DND-41 (cell line): ENCODE results near the gene FBXO24.

Source experiments
- ATAC-seq: fragments of 200-7000 bp; cut with Tn5 transposase; 3 replicates; pipeline ENCODE4 v1.9.1; 2021; ENCODE audit warnings: low read depth; ENCODE audit not compliant: insufficient read depth
- DNase-seq: peaks from one replicate; pipeline ENCODE4 v3.0.0-alpha.2; 2020
- H2AFZ ChIP-seq: 2 replicates; pipeline ENCODE4 v1.6.0; 2012; ENCODE audit warnings: low read depth, low read length
- H3K27ac ChIP-seq: 2 replicates; pipeline ENCODE4 v1.5.1; 2012; ENCODE audit warnings: low read length, inconsistent platforms
- H3K27me3 ChIP-seq: fragments of 200-600 bp; sonication (generic); 2 replicates; pipeline ENCODE4 v1.6.0; 2012; ENCODE audit warnings: low read length, mild to moderate bottlenecking, inconsistent platforms; ENCODE audit not compliant: insufficient read depth, poor library complexity
- H3K36me3 ChIP-seq: 2 replicates; pipeline ENCODE4 v1.5.1; 2012; ENCODE audit warnings: low read length, inconsistent platforms; ENCODE audit not compliant: insufficient read depth
- H3K4me1 ChIP-seq: 2 replicates; pipeline ENCODE4 v1.5.1; 2012; ENCODE audit warnings: mild to moderate bottlenecking, low read length; ENCODE audit not compliant: insufficient read depth
- H3K4me2 ChIP-seq: 2 replicates; pipeline ENCODE4 v1.6.0; 2012; ENCODE audit warnings: mild to moderate bottlenecking, moderate library complexity, low read length, inconsistent platforms; ENCODE audit not compliant: insufficient read depth
- H3K4me3 ChIP-seq, 2 experiments: fragments of 200-600 bp in 1 of 2; shearing (Covaris generic) in 1 of 2; 2 replicates each; pipeline ENCODE4 v1.5.1; 2012 to 2016; ENCODE audit warnings: inconsistent platforms in 2 of 2, low read length in 2 of 2, mild to moderate bottlenecking in 2 of 2, low read depth in 1 of 2, moderate library complexity in 1 of 2
- H3K79me2 ChIP-seq: 2 replicates; pipeline ENCODE4 v1.6.0; 2012; ENCODE audit warnings: low read length, inconsistent platforms; ENCODE audit not compliant: insufficient read depth
- H3K9ac ChIP-seq: 2 replicates; pipeline ENCODE4 v1.6.0; 2012; ENCODE audit warnings: low read depth, mild to moderate bottlenecking, inconsistent platforms, low read length, moderate library complexity
- H3K9me3 ChIP-seq: 2 replicates; pipeline ENCODE4 v1.5.1; 2012; ENCODE audit warnings: low read length, moderate library complexity, mild to moderate bottlenecking, inconsistent platforms; ENCODE audit not compliant: insufficient read depth, severe bottlenecking
- H4K20me1 ChIP-seq: 2 replicates; pipeline ENCODE4 v1.6.0; 2012; ENCODE audit warnings: low read length; ENCODE audit not compliant: insufficient read depth
- CTCF ChIP-seq: IDR thresholded peaks from 2 replicates; pipeline ENCODE4 v1.5.1; 2012; ENCODE audit warnings: borderline replicate concordance, low read length, moderate library complexity, mild to moderate bottlenecking; ENCODE audit not compliant: poor library complexity, severe bottlenecking; ENCODE audit errors: extremely low read depth
- EZH2 ChIP-seq: IDR thresholded peaks from 3 replicates; pipeline ENCODE4 v1.6.1; 2012; ENCODE audit warnings: borderline replicate concordance, low read depth, mild to moderate bottlenecking, moderate library complexity, low read length, inconsistent platforms; ENCODE audit not compliant: severe bottlenecking

Gene FBXO24

DNA sequence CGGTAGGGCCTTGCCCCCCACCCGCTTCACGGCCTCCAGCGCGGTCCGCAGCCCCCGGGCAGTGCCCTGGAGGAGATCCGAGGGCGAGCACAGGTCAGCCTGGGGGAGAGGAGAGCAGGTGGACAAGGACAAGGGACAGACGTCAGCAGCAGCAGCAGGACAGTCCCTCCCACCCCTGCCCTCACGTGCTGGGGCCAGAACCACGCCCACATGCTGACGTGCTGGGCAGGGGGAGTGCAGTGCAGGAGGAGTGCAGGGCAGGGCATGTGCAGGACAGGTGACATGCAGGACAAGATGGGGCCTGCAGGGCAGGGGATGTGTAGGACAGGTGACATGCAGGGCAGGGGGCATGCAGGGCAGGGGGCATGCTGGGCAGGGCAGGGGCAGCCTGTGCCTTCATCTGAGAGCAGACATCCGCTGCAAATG, 10.9 kb upstream of the FBXO24 start:
- H3K27ac ChIP-seq, result no peak overlapping the region
- no peaks in the 10 kb centered on the region for H3K79me2 ChIP-seq
- peaks cover 1% of the 10 kb centered on the region for H3K27me3 ChIP-seq
- TF ChIP-seq EZH2 (no peak), CTCF (no peak)
- ATAC-seq (no peak), DNase-seq (no peak)
- peaks cover 37% of the 10 kb centered on the region for H4K20me1 ChIP-seq
- H3K9ac ChIP-seq, result no peak overlapping the region
- H3K36me3 ChIP-seq, result peaks cover 70% of the 10 kb centered on the region
- no peak overlapping the region for H2AFZ ChIP-seq
- H3K9me3 ChIP-seq, result no peaks in the 10 kb centered on the region
- H3K4me3 ChIP-seq, result no peak overlapping the region
- H3K4me1 ChIP-seq, result peaks cover 12% of the 10 kb centered on the region
- no peak overlapping the region for H3K4me2 ChIP-seq

DNA sequence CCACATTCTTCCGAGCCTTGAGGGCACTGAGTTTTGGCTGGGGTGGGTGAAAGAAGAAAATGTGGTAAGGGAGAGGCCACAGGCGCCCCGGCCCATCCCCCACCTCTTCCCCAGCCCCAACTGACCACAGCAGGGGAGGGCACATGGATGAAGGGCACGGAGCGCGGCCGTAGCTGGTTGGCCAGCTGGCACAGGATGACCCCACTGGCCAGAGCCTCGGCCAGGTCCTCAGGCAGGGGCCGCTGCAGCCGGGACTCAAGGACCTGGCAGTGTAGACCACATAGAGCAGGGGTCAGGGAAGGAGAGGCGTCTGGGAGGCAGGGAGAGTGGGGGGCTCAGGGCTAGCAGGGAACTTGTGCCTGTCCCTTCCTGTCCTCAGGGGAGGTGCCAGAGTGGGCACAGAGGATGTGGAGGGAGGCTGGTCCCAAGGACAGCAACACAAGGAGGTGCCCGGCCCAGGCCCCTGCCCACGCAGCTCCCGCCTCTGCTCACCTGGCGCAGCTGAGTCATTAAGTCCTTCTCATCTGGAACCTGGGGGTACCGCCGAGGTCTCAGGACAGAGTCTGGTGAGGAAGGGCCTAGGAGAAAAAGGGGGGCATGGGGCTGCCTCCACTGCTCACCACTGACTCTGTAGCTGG, 10.3 kb upstream of the FBXO24 start:
- Histone ChIP-seq H3K27me3 (no peaks in the 10 kb centered on the region), H3K9ac (no peak overlapping the region), H4K20me1 (peaks cover 41% of the 10 kb centered on the region), H3K4me2 (no peak overlapping the region), H3K79me2 (peaks cover 6% of the 10 kb centered on the region), H3K27ac (no peak overlapping the region), H2AFZ (no peak overlapping the region), H3K4me3 (no peak overlapping the region), H3K9me3 (no peaks in the 10 kb centered on the region), H3K36me3 (peaks cover 76% of the 10 kb centered on the region), H3K4me1 (peaks cover 5% of the 10 kb centered on the region)
- ATAC-seq (no peak), DNase-seq (no peak)
- TF ChIP-seq CTCF, result no peak
- no peak for TF ChIP-seq EZH2

GRCh38 chr7:100576384-100576993, 9.6 kb upstream of the FBXO24 start:
- no peaks in the 10 kb centered on the region for H3K27me3 ChIP-seq
- H3K4me3 ChIP-seq, result no peak overlapping the region
- no peak for TF ChIP-seq EZH2
- no peak for TF ChIP-seq CTCF
- no peaks in the 10 kb centered on the region; the same call in 1 of the 2 replicates for H3K4me1 ChIP-seq
- H3K36me3 ChIP-seq, result peaks cover 82% of the 10 kb centered on the region
- H3K9ac ChIP-seq, result no peak overlapping the region
- H3K9me3 ChIP-seq, result no peaks in the 10 kb centered on the region
- H4K20me1 ChIP-seq, result peaks cover 40% of the 10 kb centered on the region
- peaks cover 10% of the 10 kb centered on the region for H3K79me2 ChIP-seq
- H3K4me2 ChIP-seq, result no peak overlapping the region
- no peak overlapping the region for H2AFZ ChIP-seq
- no peak overlapping the region for H3K27ac ChIP-seq
- DNase-seq (no peak), ATAC-seq (no peak)
